WTC11 (cell line): ENCODE measurements around the gene PER1. TPM values are rescaled to one million over a fixed set of nuclear protein-coding genes. Genes with fewer than 3 reads are reported as not detected.

ENCODE experiments used
- ATAC-seq: fragments of 200-7000 bp; cut with Tn5 transposase; 2 replicates; pipeline ENCODE4 v1.10.0; 2021; ENCODE audit warnings: mild to moderate bottlenecking, moderate library complexity
- CTCF ChIA-PET: fragments of 300-600 bp; sonication (Branson Sonifier 250); formaldehyde crosslinking; loops from one replicate; lab custom pipeline; 2021; ENCODE audit warnings: antibody characterized with exemption; lab: Charles Lee
- POLR2A ChIA-PET: fragments of 350-600 bp; sonication (Branson Sonifier 250); formaldehyde crosslinking; loops from one replicate; lab custom pipeline; 2021; ENCODE audit warnings: antibody characterized with exemption; lab: Charles Lee
- DNase-seq: peaks from one replicate; pipeline ENCODE4 v3.0.0; 2021; ENCODE audit warnings: low spot score
- H3K27ac Mint-ChIP-seq: 2 replicates; pipeline ENCODE4 v1.8.0; 2021; ENCODE audit warnings: mixed read lengths
- H3K27me3 Mint-ChIP-seq: 2 replicates; pipeline ENCODE4 v1.8.0; 2021; ENCODE audit warnings: low read depth, mild to moderate bottlenecking, moderate library complexity, mixed read lengths
- H3K36me3 Mint-ChIP-seq: 2 replicates; pipeline ENCODE4 v1.8.0; 2021; ENCODE audit warnings: mixed read lengths
- H3K4me1 Mint-ChIP-seq: 2 replicates; pipeline ENCODE4 v1.8.0; 2022; ENCODE audit warnings: mixed read lengths
- H3K4me3 Mint-ChIP-seq: 2 replicates; pipeline ENCODE4 v1.8.0; 2021; ENCODE audit warnings: mild to moderate bottlenecking, moderate library complexity, mixed read lengths
- H3K9me3 Mint-ChIP-seq: 2 replicates; pipeline ENCODE4 v1.8.0; 2021; ENCODE audit warnings: mixed read lengths
- ETV6 ChIP-seq: sonication (generic); formaldehyde crosslinking; IDR thresholded peaks from 2 replicates; pipeline ENCODE4 v1.8.1; 2022; ENCODE audit warnings: mild to moderate bottlenecking, missing genetic modification reagents
- GABPB1 ChIP-seq: sonication (generic); formaldehyde crosslinking; IDR thresholded peaks from 2 replicates; pipeline ENCODE4 v1.8.1; 2023; ENCODE audit warnings: mild to moderate bottlenecking, missing genetic modification reagents
- GRHL2 ChIP-seq: fragments of 250-450 bp; sonication (Bioruptor Pico); IDR thresholded peaks from 2 replicates; pipeline ENCODE4 v1.8.0; 2022; ENCODE audit warnings: mild to moderate bottlenecking, moderate library complexity; ENCODE audit not compliant: insufficient replicate concordance, severe bottlenecking
- NR1H2 ChIP-seq: sonication (generic); formaldehyde crosslinking; IDR thresholded peaks from 2 replicates; pipeline ENCODE4 v1.9.0; 2021; ENCODE audit warnings: mild to moderate bottlenecking, moderate library complexity, missing genetic modification reagents
- OVOL2 ChIP-seq: fragments of 250-450 bp; sonication (Bioruptor Pico); IDR thresholded peaks from 2 replicates; pipeline ENCODE4 v1.9.0; 2021; ENCODE audit warnings: mild to moderate bottlenecking, borderline replicate concordance
- SMAD3 ChIP-seq: sonication (generic); formaldehyde crosslinking; IDR thresholded peaks from 2 replicates; pipeline ENCODE4 v1.8.0; 2022; ENCODE audit warnings: missing genetic modification reagents, mild to moderate bottlenecking, borderline replicate concordance
- SOX15 ChIP-seq: fragments of 250-450 bp; sonication (Bioruptor Pico); IDR thresholded peaks from 2 replicates; pipeline ENCODE4 v1.9.0; 2021; ENCODE audit warnings: mild to moderate bottlenecking
- TEAD1 ChIP-seq: sonication (generic); formaldehyde crosslinking; IDR thresholded peaks from 2 replicates; pipeline ENCODE4 v1.8.0; 2022; ENCODE audit warnings: mild to moderate bottlenecking, missing genetic modification reagents
- TEAD4 ChIP-seq: sonication (generic); formaldehyde crosslinking; IDR thresholded peaks from 2 replicates; pipeline ENCODE4 v1.8.0; 2022; ENCODE audit warnings: mild to moderate bottlenecking, missing genetic modification reagents
- ZNF138 ChIP-seq: sonication (generic); formaldehyde crosslinking; conservative IDR thresholded peaks from 2 replicates; pipeline ENCODE4 v1.8.1; 2022; ENCODE audit warnings: mild to moderate bottlenecking, moderate library complexity, missing genetic modification reagents
- ZNF423 ChIP-seq: fragments of 250-450 bp; sonication (Bioruptor Pico); IDR thresholded peaks from 2 replicates; pipeline ENCODE4 v2.1.2; 2022; ENCODE audit warnings: mild to moderate bottlenecking, moderate library complexity
- total RNA-seq: library from RNA; stranded (reverse); gene quantifications from 3 replicates; pipeline ENCODE4 v1.2.3, GENCODE V29; 2021
- TF ChIP-seq, protein P1 (sequence below): sonication (generic); formaldehyde crosslinking; IDR thresholded peaks from 2 replicates; pipeline ENCODE4 v1.8.1; 2023; ENCODE audit warnings: mild to moderate bottlenecking, missing genetic modification reagents, borderline replicate concordance
- TF ChIP-seq, protein P2 (sequence below): sonication (generic); formaldehyde crosslinking; IDR thresholded peaks from 2 replicates; pipeline ENCODE4 v1.8.1; 2022; ENCODE audit warnings: mild to moderate bottlenecking, missing genetic modification reagents, moderate library complexity, borderline replicate concordance
- TF ChIP-seq, protein P3 (sequence below): fragments of 200-600 bp; IDR thresholded peaks from 2 replicates; pipeline ENCODE4 v1.8.0; 2022; ENCODE audit warnings: antibody characterized with exemption
- TF ChIP-seq, protein P4 (sequence below): sonication (generic); formaldehyde crosslinking; IDR thresholded peaks from 2 replicates; pipeline ENCODE4 v1.8.1; 2023; ENCODE audit warnings: mild to moderate bottlenecking, missing genetic modification reagents, moderate library complexity
- TF ChIP-seq, protein P5 (sequence below): fragments of 250-450 bp; sonication (Bioruptor Pico); IDR thresholded peaks from 2 replicates; pipeline ENCODE4 v1.9.0; 2021; ENCODE audit warnings: mild to moderate bottlenecking
- TF ChIP-seq, protein P6 (sequence below): sonication (generic); formaldehyde crosslinking; conservative IDR thresholded peaks from 2 replicates; pipeline ENCODE4 v1.8.1; 2022; ENCODE audit warnings: mild to moderate bottlenecking, missing genetic modification reagents
- TF ChIP-seq, protein P7 (sequence below): fragments of 250-450 bp; sonication (Bioruptor Pico); IDR thresholded peaks from 2 replicates; pipeline ENCODE4 v1.9.0; 2021; ENCODE audit warnings: moderate library complexity, mild to moderate bottlenecking, inconsistent platforms, borderline replicate concordance
- TF ChIP-seq, protein P8 (sequence below): sonication (generic); formaldehyde crosslinking; IDR thresholded peaks from 2 replicates; pipeline ENCODE4 v1.8.0; 2022; ENCODE audit warnings: mild to moderate bottlenecking, missing genetic modification reagents

Gene PER1
- total RNA-seq, 1 experiment from 2014 or later = 46.9 TPM

DNA sequence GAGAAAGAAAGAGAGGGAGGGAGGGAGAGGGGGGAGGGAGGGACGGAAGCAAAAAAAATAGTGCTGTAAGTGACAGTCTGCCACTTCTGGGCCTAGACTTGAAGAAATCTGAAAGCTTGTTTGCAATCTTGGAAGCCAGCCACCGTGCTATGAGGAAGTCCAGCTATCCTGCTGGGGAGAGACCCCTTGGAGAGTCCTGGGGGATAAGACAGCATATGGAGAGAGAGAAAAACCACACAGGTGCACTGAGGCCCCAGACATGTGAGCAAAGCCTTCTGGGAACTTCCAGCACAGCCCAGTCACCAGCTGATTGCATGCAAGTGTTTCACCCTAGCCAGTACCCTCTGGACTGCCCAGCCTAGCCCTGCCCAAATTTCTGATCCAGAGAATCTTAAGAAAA lies 52.1 kb downstream of the PER1 start (continued):
- TF ChIP-seq, protein P1, sequence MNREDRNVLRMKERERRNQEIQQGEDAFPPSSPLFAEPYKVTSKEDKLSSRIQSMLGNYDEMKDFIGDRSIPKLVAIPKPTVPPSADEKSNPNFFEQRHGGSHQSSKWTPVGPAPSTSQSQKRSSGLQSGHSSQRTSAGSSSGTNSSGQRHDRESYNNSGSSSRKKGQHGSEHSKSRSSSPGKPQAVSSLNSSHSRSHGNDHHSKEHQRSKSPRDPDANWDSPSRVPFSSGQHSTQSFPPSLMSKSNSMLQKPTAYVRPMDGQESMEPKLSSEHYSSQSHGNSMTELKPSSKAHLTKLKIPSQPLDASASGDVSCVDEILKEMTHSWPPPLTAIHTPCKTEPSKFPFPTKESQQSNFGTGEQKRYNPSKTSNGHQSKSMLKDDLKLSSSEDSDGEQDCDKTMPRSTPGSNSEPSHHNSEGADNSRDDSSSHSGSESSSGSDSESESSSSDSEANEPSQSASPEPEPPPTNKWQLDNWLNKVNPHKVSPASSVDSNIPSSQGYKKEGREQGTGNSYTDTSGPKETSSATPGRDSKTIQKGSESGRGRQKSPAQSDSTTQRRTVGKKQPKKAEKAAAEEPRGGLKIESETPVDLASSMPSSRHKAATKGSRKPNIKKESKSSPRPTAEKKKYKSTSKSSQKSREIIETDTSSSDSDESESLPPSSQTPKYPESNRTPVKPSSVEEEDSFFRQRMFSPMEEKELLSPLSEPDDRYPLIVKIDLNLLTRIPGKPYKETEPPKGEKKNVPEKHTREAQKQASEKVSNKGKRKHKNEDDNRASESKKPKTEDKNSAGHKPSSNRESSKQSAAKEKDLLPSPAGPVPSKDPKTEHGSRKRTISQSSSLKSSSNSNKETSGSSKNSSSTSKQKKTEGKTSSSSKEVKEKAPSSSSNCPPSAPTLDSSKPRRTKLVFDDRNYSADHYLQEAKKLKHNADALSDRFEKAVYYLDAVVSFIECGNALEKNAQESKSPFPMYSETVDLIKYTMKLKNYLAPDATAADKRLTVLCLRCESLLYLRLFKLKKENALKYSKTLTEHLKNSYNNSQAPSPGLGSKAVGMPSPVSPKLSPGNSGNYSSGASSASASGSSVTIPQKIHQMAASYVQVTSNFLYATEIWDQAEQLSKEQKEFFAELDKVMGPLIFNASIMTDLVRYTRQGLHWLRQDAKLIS (CRISPR knock-in tag) = no peak
- TF ChIP-seq, all 79 proteins: peak for 0

DNA sequence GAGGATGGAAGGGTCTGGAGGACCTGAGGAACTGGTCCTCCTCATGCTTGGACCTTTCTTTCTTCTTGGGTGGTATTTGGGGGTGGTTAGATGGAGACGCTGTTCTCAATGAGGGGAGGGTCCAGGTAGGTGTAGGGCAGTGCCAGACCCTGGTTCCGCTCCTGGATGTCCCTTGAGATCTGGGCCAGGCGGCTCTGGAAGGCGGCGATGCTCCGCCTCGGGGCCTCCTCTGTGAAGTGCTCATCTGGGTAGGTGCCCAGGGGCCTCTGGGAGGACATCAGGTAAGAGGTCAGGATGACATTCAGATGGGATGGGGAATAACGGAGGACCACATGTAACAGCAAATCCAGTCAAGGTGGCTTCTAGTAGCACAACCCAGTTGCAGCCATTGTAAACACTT lies 55.7 kb downstream of the PER1 start:
- TF ChIP-seq, protein P2, sequence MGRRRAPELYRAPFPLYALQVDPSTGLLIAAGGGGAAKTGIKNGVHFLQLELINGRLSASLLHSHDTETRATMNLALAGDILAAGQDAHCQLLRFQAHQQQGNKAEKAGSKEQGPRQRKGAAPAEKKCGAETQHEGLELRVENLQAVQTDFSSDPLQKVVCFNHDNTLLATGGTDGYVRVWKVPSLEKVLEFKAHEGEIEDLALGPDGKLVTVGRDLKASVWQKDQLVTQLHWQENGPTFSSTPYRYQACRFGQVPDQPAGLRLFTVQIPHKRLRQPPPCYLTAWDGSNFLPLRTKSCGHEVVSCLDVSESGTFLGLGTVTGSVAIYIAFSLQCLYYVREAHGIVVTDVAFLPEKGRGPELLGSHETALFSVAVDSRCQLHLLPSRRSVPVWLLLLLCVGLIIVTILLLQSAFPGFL = no peak
- TF ChIP-seq, protein P3, sequence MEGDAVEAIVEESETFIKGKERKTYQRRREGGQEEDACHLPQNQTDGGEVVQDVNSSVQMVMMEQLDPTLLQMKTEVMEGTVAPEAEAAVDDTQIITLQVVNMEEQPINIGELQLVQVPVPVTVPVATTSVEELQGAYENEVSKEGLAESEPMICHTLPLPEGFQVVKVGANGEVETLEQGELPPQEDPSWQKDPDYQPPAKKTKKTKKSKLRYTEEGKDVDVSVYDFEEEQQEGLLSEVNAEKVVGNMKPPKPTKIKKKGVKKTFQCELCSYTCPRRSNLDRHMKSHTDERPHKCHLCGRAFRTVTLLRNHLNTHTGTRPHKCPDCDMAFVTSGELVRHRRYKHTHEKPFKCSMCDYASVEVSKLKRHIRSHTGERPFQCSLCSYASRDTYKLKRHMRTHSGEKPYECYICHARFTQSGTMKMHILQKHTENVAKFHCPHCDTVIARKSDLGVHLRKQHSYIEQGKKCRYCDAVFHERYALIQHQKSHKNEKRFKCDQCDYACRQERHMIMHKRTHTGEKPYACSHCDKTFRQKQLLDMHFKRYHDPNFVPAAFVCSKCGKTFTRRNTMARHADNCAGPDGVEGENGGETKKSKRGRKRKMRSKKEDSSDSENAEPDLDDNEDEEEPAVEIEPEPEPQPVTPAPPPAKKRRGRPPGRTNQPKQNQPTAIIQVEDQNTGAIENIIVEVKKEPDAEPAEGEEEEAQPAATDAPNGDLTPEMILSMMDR = no peak
- TF ChIP-seq, protein P4, sequence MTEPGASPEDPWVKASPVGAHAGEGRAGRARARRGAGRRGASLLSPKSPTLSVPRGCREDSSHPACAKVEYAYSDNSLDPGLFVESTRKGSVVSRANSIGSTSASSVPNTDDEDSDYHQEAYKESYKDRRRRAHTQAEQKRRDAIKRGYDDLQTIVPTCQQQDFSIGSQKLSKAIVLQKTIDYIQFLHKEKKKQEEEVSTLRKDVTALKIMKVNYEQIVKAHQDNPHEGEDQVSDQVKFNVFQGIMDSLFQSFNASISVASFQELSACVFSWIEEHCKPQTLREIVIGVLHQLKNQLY (CRISPR knock-in tag) = no peak
- TF ChIP-seq, protein P5, sequence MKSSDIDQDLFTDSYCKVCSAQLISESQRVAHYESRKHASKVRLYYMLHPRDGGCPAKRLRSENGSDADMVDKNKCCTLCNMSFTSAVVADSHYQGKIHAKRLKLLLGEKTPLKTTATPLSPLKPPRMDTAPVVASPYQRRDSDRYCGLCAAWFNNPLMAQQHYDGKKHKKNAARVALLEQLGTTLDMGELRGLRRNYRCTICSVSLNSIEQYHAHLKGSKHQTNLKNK (CRISPR knock-in tag) = no peak
- TF ChIP-seq NR1H2 (no peak), ZNF138 (no peak), TEAD4 (no peak), SOX15 (CRISPR knock-in tag) (no peak), GABPB1 (CRISPR knock-in tag) (no peak), GRHL2 (CRISPR knock-in tag) (no peak), SMAD3 (CRISPR knock-in tag) (no peak), TEAD1 (no peak), ETV6 (CRISPR knock-in tag) (no peak), ZNF423 (CRISPR knock-in tag) (no peak), OVOL2 (CRISPR knock-in tag) (no peak)
- TF ChIP-seq, protein P6, sequence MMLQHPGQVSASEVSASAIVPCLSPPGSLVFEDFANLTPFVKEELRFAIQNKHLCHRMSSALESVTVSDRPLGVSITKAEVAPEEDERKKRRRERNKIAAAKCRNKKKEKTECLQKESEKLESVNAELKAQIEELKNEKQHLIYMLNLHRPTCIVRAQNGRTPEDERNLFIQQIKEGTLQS = no peak
- TF ChIP-seq, protein P7, sequence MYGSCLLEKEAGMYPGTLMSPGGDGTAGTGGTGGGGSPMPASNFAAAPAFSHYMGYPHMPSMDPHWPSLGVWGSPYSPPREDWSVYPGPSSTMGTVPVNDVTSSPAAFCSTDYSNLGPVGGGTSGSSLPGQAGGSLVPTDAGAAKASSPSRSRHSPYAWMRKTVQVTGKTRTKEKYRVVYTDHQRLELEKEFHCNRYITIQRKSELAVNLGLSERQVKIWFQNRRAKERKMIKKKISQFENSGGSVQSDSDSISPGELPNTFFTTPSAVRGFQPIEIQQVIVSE (CRISPR knock-in tag) = no peak
- TF ChIP-seq, protein P8, sequence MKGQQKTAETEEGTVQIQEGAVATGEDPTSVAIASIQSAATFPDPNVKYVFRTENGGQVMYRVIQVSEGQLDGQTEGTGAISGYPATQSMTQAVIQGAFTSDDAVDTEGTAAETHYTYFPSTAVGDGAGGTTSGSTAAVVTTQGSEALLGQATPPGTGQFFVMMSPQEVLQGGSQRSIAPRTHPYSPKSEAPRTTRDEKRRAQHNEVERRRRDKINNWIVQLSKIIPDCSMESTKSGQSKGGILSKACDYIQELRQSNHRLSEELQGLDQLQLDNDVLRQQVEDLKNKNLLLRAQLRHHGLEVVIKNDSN (CRISPR knock-in tag) = no peak
- H3K4me1 Mint-ChIP-seq = peaks cover 5% of the 10 kb centered on the region; the same call in 1 of the 2 replicates
- CTCF ChIA-PET = interaction anchor here (1.1 kb wide), 3 partner anchors 14 to 204 kb away, joined by 3 to 8 read pairs (median 4); no protein-coding TSS in a partner anchor
- no peaks in the 10 kb centered on the region for H3K9me3 Mint-ChIP-seq
- peaks cover 20% of the 10 kb centered on the region for H3K27me3 Mint-ChIP-seq
- DNase-seq (no peak), ATAC-seq (no peak)
- no peak overlapping the region for H3K4me3 Mint-ChIP-seq
- H3K36me3 Mint-ChIP-seq = no peaks in the 10 kb centered on the region
- POLR2A ChIA-PET = no interaction called here
- H3K27ac Mint-ChIP-seq = no peak overlapping the region
